Osteoblast (primary cell): Measurements from ENCODE around the gene MMP24OS. TPM values are rescaled to one million over a fixed set of nuclear protein-coding genes. Genes with fewer than 3 reads are reported as not detected.

Experiments
- DNase-seq: peaks from one replicate; pipeline ENCODE4 v3.0.0; 2011; ENCODE audit warnings: low spot score, mixed read lengths; ENCODE audit not compliant: insufficient read length; ENCODE audit errors: missing footprints
- H2AFZ ChIP-seq: 2 replicates; pipeline ENCODE4 v1.6.0; 2011; ENCODE audit warnings: mild to moderate bottlenecking, low read length
- H3K27ac ChIP-seq: 2 replicates; pipeline ENCODE4 v1.5.1; 2011; ENCODE audit warnings: mild to moderate bottlenecking, low read depth, low read length, moderate library complexity
- H3K27me3 ChIP-seq: 2 replicates; pipeline ENCODE4 v1.6.0; 2012; ENCODE audit warnings: mild to moderate bottlenecking, control low read depth, inconsistent platforms, low read length, moderate library complexity; ENCODE audit not compliant: insufficient read depth
- H3K36me3 ChIP-seq: 2 replicates; pipeline ENCODE4 v1.5.1; 2011; ENCODE audit warnings: mild to moderate bottlenecking, low read length, control low read depth, moderate library complexity; ENCODE audit not compliant: insufficient read depth
- H3K4me1 ChIP-seq: 2 replicates; pipeline ENCODE4 v1.5.1; 2011; ENCODE audit warnings: mild to moderate bottlenecking, low read length, control low read depth, moderate library complexity; ENCODE audit not compliant: insufficient read depth
- H3K4me2 ChIP-seq: 2 replicates; pipeline ENCODE4 v1.6.0; 2011; ENCODE audit warnings: mild to moderate bottlenecking, low read length; ENCODE audit not compliant: insufficient read depth
- H3K4me3 ChIP-seq: fragments of 200-600 bp; sonication (generic); 3 replicates; pipeline ENCODE4 v1.5.1; 2012; ENCODE audit warnings: mild to moderate bottlenecking, low read length, inconsistent platforms; ENCODE audit not compliant: insufficient read depth
- H3K79me2 ChIP-seq: 2 replicates; pipeline ENCODE4 v1.6.0; 2012; ENCODE audit warnings: mild to moderate bottlenecking, low read length, control low read depth, inconsistent platforms; ENCODE audit not compliant: insufficient read depth
- H3K9me3 ChIP-seq: 2 replicates; pipeline ENCODE4 v1.5.1; 2011; ENCODE audit warnings: low read depth, low read length, control low read depth
- H4K20me1 ChIP-seq: 2 replicates; pipeline ENCODE4 v1.6.0; 2012; ENCODE audit warnings: mild to moderate bottlenecking, low read length, control low read depth; ENCODE audit not compliant: insufficient read depth
- CTCF ChIP-seq: IDR thresholded peaks from 2 replicates; pipeline ENCODE4 v1.5.1; 2011; ENCODE audit warnings: mild to moderate bottlenecking, low read depth, low read length, moderate library complexity; ENCODE audit errors: extremely low read depth
- total RNA-seq: library from RNA; depleted of rRNA; stranded (reverse); fragments of >200 nt; gene quantifications from 2 replicates; pipeline ENCODE4 v1.2.3, GENCODE V29; 2012

The MMP24OS gene
- total RNA-seq, 1 donor = 22.1 TPM

GRCh38 chr20:35286899-35287508, 9.1 kb upstream of the MMP24OS start:
- Histone ChIP-seq H4K20me1 (peaks cover 8% of the 10 kb centered on the region), H2AFZ (no peak overlapping the region), H3K4me2 (no peak overlapping the region), H3K4me1 (peaks cover 18% of the 10 kb centered on the region), H3K4me3 (no peak overlapping the region), H3K9me3 (no peaks in the 10 kb centered on the region), H3K36me3 (peaks cover 9% of the 10 kb centered on the region), H3K27me3 (no peaks in the 10 kb centered on the region), H3K27ac (no peak overlapping the region), H3K79me2 (peaks cover 33% of the 10 kb centered on the region)
- no peak for TF ChIP-seq CTCF
- peak; percentile 62 for DNase-seq

DNA sequence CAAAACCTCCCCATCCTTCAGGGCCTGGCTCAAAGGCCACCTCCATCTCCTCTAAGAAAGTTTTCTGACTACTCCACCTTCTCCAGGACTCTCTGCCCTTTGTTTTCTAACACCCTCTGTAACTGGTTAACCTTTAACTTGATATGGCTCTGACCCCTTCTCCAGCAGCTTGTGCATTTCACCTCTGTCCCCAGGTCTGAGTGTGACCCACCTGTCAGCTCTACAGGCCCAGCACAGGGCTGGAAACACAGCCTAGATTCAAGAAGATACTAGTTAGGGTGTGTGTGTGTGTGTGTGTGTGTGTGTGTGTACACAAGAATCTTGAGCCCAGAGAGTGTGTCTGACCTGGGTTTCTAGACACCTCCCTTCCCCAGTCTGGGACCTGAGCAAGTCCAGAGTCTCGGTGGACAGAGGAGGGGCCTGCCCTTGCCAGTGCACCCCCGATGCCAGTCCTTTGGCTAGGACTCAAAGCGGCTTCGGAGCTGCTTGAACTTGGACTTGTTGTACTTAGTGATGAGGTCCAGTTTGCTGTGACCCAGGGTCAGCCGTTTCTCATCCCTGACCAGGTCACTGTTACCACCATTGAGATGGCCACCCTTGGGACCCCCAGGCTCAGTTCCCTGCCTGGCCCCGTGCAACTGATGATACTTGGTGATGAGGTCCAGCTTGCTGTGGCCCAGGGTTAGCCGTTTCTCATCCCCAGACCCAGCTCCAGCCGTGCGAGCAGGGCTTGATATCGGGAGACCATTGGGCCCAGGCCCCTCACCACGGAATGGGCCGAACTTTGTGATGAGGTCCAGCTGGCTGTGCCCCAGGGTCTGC, 8.4 kb upstream of the MMP24OS start:
- Histone ChIP-seq H3K36me3 (peaks cover 14% of the 10 kb centered on the region), H3K27me3 (no peaks in the 10 kb centered on the region), H3K9me3 (no peaks in the 10 kb centered on the region), H3K27ac (peak overlapping the region; percentile 2), H3K4me1 (peaks cover 18% of the 10 kb centered on the region), H3K4me3 (no peak overlapping the region), H2AFZ (no peak overlapping the region), H3K79me2 (peaks cover 40% of the 10 kb centered on the region), H4K20me1 (peaks cover 8% of the 10 kb centered on the region), H3K4me2 (no peak overlapping the region)
- DNase-seq = peak; percentile 49
- no peak for TF ChIP-seq CTCF

DNA sequence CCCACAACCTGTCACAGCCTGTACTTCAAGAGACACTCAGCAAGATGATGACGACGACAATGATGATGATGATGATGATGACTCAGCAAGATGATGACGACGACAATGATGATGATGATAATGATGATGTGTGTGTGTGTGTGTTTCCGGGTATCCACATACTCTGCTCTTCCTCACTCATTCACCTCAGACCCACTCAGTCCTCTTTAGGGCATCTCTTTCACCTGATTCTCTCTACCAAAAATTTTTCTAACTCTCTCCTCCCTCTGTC, 7.8 kb upstream of the MMP24OS start:
- H2AFZ ChIP-seq = no peak overlapping the region
- H3K4me3 ChIP-seq = peak overlapping the region; percentile 85
- H3K4me1 ChIP-seq = peaks cover 18% of the 10 kb centered on the region
- H3K27ac ChIP-seq = peak overlapping the region; percentile 2
- no peaks in the 10 kb centered on the region for H3K9me3 ChIP-seq
- H3K36me3 ChIP-seq = peaks cover 17% of the 10 kb centered on the region
- no peak for DNase-seq
- H3K4me2 ChIP-seq = peak overlapping the region; percentile 87
- H3K79me2 ChIP-seq = peaks cover 44% of the 10 kb centered on the region
- TF ChIP-seq CTCF = no peak
- peaks cover 9% of the 10 kb centered on the region for H4K20me1 ChIP-seq
- no peaks in the 10 kb centered on the region for H3K27me3 ChIP-seq
